Tongue (tissue), 2 donors: ENCODE measurements around the gene GJD2. TPM values are rescaled to one million over a fixed set of nuclear protein-coding genes. Genes with fewer than 3 reads are reported as not detected.

Experiments used
- DNase-seq: peaks from one replicate; pipeline ENCODE4 v3.0.0-alpha.2; 2015
- total RNA-seq: library from RNA; depleted of rRNA; stranded (reverse); fragments of >200 nt; gene quantifications from one replicate; pipeline ENCODE4 v1.2.3, GENCODE V29; 2014

The GJD2 gene
- total RNA-seq, result 0.10 TPM

DNA sequence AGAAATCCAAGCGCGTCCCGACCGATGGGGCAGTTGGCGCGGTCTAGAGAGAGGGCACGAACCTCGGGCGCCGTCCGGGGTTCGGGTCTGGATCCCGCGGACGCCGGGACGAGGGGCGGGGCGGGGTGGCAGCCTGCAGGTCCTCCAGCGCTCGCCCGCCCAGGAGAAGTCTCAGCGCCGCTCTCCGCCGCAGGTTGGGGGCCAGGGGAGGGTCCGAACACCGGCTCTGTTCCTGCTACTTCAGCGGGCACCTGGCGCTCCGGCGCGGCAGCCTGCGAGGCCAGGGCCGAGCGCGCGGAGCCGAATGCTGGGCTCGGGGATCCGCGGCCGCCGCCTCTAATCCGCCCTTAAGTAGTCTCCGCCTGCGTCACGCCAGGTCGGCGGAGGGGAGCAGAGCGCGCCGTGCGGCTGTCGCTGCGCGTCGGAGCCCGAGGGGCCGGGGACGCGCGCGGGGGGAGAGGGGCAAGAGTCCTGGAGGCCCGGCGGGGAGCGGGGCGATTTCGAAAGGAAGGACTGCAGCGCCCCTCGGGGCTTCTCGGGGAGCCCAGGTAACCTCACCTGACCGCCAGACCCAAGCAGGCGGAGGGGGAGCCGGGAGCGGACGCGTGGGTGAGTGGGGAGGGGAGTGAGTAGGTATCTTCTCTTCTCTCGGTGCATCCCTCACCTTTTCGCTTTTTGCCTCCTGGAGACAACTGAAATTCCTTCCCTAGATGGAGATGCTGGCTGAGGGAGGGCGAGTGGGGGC lies at the start of gene GJD2:
GJD2 (minus strand) TSS at position 325 of the 745 bp plus-strand sequence. CDS start 510 bp downstream, outside the sequence.
- DNase-seq, result peak; percentile 42

DNA sequence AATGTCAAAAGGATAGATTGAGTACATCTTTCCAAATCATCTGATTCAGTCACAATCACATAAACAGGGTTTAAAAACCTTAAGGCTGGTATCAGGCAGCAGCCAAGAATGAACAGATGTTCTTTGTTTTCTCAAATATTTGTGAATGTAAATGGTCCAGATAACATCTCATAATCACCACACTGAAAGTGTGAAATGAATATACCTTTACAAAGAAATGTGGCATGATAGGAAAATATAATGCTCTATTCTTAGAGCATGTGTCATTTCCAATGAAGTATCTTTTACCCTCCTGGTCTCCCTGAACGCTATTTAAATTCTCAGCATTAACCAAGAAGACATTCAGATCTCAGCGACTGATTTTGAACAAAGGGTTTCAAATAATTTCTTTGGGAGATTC lies 49.3 kb upstream of the GJD2 start:
- DNase-seq, result no peak

DNA sequence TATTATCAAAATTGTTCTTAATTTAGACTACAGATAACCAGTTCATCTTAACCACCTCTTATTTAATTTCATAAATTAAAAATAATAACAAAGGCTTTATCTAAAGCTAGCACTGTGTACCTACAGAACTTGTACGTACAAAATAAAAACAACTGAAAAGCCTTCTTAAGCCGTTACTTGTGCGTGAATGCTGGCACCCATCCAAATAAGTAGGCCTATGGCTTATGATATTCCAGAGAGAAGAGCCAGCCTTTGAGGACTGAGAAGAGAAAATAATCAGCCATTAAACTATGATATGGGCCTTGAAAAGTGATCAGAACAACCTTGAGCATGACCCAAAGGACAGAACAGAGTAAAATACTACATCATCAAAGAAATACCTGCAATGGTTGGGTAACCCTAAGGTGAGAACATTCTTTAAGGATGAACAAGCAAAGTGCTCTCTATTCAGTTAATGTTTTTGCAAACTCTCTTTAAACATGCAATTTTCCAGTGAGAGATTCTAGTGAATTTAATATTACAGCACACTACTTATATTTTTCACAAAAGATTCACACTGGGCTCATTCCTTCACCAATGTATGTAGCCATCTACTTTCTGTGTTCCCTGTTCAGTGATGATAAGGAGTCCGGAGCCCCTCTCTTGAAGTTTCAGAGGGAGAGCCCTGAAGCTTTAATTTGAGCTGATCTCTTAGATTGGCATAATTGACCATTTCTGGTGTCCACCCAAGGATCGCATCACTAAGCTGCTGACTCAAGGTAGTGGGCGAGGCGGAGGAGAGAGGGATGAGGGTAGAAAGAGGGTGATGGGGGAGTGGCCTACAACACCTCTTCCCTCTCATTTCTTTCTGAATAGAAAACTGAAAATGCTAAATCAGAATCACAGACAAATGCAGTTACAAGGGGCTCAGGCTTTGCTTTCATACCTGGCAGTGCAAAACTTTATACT lies 48.3 kb upstream of the GJD2 start:
- peak; percentile 59 for DNase-seq

DNA sequence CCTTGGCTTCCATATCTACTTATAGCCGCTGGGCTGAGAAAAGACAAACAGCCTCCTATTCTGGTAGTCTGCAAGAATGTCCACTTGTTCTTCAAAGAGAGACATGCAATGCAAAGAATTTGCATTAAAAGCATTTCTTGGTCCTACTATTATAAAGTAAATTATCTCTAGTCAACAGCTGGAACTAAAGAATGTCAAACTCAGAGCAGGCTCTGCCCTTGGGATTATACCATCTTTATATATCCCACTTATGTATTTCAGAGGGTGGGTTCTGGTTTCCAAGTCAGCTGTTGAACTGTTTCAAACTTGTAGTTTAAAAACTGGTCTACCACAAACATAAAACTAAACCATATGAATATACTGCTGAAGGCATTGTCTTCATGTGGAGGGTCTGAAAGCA lies 47.6 kb upstream of the GJD2 start:
- DNase-seq, result peak; percentile 72

DNA sequence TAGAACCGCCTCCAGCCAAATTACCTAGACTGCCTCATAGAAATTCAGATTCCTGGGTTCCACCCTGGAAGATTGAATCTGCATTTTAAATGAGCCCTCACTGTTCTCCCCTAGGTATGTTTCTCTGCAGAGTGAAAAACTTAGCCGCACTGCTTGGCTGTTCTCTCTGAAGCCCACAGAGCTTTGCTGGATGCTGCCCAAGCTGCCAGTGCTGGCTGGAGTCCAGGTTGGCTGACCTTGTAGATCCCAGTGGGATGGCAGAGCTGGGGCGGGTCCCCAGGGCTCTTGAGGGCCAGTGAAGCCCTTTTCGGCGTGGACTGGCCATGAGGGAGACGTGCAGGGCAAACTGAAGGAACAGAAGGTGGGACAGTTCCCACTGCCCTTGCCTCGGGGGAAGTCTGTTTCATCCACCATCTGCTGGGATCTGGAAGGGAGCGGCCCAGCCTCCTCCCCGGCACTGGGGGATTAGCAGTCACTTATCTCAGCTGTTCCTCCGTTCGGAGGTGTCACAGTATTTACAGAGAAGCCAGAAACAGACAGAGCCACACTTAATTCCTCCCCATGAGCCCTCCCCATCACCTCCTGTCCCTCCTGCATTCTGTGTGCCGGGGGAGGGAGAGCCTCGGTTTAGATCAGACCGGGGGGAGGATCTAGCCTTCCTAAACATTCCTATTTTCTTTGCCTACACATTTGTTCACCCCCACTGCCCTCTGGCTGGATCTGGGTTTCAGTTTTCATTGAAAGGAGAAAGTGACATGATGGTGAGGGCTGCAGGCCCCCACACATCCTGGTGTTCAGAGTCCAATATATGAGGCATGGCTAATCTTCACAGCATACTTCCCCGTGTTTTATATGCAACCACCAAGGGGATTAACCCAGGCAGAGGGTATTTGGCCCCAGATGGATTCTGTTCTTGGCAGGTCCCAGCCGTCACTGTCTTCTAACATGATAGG lies 44.6 kb upstream of the GJD2 start:
- DNase-seq, result peak; percentile 94

DNA sequence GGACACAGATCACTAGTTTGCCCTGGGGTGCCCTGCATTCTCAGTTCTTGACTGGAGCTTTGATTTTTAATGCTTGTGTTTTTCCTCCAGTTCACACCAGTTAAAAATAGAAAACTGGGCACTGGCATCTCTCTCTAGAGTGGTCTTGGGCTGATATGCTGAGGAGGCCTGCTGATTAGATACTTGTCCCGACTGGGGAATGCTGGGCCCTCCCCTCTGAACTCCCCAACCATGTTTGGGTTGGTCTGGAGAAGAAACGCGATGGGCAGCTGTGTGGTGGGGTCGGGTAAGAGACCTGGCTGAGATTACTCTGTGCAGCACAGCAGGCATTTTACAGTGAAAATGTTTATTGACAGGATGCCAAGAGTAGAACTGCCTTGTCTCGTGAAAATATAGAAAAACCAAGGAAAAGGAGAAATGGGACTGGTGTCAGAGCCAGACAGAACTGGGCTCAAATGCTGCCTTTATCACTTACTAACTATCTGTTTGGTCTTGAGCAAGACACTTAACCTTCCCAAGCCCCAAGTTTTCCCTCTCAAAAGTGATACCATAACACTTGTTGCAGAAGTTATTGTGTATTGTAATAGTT lies 42.1 kb upstream of the GJD2 start:
- peak; percentile 70 for DNase-seq

DNA sequence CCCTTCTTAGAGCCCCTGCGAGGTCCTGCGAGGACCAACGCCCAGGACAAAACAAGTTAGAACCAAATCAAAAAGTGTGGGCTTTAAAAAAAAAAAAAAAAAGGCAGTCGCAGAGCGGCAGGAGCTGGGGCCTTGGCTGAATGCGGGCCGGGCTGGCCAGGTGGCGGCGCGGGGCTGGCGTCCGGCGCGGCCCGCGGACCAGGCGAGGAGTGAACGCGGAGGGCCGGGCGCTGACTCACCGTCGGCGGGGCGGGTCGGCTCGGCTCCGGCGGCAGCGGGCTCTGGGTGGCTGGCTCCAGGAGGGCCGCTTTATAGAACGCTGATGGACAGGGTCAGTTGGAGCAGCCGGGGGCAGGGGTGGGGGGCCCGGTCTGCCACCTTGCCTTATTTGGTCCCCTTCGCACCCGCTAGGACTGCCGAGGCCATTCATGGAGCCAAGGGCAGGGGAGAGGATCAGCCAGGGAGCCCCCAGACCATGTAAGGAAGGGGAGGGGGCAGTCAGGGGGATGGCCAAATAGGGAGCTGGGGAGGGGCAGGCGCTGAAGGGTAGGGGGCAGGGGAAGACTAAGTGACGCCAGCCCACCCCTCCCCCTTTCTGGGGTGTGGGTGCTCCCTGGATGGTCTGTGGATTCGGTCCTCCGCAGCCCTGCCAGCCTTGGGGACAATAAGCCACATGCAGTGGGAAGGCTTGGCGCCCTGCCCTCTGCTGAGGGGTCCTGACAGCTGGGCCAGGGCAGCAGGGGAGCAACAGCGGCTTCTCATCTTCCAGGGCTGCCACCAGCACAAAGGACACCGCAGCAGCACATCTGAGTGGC lies 40.7 kb upstream of the GJD2 start, which contains the start of gene ACTC1:
ACTC1 (minus strand) TSS at position 283 of the 815 bp plus-strand sequence. CDS start 741 bp downstream, outside the sequence.
- DNase-seq, result peak; percentile 96

DNA sequence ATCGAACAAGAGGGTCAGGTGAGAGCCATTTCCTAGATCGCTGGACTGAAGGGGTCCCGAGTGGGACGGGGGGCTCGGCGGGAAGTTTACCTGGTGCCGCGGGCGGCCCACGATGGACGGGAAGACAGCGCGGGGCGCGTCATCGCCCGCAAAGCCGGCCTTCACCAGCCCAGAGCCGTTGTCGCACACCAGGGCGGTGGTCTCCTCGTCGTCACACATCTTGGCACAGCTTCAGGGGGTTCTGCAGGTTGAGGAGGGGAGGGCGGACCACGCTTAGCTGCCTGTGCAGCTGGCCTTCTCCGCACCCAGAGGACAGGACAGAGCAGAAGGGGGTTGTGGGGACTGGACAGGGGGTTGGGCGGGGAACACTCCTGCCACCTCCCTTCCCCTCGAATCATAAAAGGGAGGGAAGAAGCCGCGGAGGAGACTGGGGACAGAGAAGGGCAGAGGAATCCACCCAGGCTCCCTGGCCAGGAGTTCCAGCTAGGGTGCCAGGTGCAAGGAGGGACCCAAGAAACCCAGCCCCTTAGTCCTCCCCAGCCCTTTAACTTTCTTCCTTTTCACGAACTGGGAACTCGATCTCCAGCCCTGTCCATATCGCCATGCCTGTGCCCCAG lies 39.9 kb upstream of the GJD2 start:
- peak; percentile 50 for DNase-seq

DNA sequence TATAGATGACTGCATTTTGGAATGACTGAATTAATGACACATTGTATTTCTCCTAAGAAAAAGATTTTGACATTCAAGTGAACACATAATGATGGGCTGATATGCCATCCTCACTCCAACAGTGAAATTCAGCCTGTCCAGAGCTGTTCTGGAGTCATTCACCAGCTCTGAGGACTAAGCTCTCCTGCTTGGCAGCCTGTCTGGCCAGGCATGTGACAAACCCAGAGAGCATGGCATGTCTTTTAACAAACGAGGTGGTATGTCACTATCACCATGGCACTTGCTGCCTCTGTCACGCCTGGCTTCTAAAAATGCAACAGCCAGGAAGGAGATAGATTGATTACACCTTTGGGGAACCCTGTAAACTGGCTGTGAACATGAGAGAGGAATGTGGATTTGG lies 39.1 kb upstream of the GJD2 start:
- no peak for DNase-seq

DNA sequence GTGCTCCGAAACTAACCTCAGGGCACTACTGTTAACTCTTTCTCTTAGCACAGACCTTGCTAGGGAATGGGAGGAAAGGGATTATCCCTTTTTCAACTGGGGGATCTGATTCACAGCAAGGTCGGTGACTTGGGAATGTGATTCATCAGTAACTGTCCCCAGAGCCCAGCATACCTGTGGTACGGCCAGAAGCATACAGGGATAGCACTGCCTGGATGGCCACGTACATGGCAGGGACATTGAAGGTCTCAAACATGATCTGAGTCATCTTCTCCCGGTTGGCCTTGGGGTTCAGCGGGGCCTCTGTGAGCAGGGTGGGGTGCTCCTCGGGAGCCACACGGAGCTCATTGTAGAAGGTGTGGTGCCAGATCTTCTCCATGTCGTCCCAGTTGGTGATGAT lies 38.3 kb upstream of the GJD2 start:
- no peak for DNase-seq

DNA sequence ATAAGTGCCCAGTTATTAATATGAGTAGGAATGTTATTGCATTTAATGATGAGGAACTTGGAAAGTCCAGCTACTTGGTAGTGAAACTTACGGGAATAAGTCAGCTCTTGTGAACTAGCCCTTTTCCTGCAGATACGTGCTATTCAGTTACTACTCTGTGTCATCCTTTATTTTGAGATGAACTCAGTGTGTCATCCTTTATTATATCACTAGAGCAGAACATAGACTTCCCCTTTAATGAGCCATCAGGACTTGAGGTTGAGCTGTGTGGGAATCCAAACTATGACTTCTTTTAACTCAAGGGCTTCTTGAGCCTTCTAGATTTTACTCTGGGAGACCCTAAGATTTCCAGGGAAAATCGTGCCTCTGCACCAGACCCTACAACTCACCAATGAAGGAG lies 36.9 kb upstream of the GJD2 start:
- DNase-seq, result no peak

DNA sequence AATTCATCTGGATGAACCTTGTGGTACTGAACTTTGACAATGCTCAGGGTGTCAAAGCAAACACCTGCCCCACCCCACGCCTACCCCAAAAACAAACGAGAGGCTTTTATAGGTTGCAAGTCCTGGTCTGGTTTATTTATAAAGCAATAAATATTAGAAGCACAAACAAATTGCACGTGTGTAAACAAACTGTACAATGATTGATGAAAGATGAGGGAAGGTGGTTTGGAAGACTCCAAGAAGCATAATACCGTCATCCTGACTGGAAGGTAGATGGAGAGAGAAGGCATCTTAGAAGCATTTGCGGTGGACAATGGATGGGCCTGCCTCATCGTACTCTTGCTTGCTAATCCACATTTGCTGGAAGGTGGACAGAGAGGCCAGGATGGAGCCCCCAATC lies 35.3 kb upstream of the GJD2 start:
- DNase-seq, result no peak

DNA sequence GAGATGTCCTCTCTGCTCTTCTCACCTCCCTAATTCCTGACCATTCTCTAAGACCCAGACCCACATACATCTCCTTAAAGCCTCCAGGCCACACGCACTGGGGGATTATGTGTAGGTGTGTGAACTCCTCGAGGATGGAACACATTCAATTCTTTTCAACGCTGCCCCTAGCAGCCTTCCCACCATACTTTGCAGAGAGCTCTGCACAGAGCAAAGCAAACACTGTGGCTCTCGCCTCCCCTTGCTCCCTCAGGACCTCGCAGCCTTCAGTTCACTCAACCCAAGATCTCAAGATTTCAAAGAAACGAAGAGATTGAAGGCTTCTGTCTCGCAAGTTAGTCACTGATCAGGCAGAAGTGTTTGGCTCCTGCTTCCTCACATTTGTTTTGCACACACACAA lies 34.5 kb upstream of the GJD2 start:
- peak; percentile 56 for DNase-seq

DNA sequence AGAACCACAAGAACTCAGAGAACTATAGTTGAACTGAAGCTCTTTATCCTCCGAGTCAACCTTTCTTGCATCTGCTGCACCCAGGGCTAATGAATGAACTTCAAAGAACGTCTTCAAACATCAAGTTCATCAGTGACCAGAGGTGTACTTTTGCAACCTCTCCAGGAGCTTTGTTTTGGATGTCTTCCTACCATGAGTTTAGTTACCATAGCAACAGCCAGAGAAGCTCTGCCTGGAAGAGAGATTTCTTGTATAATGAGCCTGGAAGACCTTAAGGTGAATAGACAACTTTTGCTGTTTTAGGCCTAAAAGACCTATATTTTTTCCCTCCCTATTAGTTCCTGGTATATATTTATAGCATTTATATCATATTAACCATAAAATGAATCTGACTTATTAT lies 31.4 kb upstream of the GJD2 start:
- DNase-seq, result no peak

DNA sequence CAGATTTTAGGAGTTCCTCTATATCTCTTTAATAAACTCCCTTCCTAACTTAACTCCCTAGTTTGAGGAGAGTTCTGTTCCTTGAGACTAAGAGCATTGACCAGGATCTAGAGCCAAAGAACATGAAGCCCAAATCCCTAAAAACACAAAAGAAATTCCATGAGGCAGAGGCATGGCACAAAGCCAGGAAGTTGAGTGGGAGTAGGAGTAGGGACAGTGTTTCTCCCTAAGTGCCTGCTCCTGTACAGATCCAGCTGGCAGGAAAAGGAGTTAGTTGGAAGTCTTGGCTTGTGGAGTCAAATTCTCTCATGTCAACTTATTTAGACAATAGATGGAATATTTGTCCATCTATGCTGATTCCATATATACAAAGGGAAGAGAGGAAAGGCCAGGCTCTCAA lies 29.2 kb upstream of the GJD2 start:
- peak; percentile 45 for DNase-seq

DNA sequence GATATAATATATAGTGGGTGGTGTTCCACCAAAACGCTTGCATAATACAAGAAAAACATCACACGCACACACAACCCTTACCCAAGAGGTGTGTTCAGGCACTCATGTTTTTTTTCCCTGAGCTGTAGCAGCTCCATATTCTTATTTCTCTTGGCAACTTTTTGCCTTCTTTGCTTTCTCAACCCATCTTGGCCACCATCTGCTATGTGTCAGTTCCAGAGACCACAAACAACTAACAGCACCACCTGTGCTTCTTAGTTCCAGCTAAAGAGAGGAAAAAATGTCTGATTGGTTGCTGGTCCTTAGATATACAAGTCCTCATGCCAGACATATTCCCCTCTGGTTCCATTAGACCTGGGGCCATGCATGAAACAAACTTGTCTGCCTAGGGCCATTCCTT lies 28.6 kb upstream of the GJD2 start:
- no peak for DNase-seq

DNA sequence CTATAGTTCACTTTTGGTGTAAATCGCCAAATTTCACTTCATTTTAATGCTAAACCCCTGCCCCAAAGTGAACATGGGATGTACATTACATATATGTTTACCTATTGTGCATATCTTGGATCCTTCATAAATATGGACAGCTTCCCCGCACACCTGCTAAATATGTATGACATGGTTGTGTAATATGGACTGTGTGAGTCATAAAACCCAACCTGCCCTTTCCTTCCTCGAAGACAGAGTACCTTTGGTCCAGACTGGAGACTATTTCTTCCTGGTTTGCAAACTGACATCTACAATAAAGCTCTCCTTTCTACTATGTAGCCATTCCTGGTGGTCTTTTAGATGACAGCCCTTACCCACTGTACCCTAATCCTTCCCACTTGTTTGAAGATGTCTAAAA lies 28.1 kb upstream of the GJD2 start:
- DNase-seq, result no peak

DNA sequence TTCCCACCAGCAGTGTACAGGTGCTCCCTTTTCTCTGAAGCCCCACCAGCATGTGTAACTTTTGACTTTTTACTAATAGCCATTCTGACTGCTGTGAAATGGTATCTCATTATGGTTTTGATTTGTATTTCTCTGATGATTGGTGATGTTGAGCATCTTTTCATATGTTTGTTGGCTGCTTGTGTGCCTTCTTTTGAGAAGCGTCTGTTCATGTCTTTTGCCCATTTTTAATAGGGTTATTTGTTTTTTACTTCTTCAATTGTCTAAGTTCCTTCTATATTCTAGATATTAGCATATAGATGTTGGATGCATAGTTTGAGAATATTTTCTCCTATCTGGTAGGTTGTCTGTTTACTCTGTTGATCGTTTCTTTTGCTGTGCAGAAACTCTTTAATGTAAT lies 25.9 kb upstream of the GJD2 start:
- DNase-seq, result no peak

DNA sequence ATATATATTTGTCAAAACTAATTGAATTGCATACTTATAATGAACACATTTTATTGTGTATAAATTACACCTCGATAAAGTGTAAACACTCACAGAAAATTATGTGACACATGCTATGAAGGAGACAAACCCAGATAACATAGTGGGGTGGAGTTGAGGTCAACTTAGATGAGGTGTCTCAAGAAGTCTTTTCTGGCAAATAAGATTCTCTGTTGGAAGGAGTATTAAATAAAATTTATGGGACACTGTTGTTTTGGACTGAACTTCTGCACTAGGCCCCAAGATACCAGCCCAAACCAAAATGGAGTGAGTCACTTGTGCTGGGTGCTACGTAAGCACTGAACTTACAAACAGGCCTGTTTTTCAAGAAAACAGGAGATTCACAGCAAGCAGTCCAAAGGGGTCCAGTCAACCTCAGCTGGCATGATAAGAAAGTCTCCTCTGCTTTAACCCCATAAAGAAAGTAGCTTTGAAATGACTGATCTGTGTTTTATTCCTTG lies 21.9 kb upstream of the GJD2 start:
- DNase-seq, result no peak

DNA sequence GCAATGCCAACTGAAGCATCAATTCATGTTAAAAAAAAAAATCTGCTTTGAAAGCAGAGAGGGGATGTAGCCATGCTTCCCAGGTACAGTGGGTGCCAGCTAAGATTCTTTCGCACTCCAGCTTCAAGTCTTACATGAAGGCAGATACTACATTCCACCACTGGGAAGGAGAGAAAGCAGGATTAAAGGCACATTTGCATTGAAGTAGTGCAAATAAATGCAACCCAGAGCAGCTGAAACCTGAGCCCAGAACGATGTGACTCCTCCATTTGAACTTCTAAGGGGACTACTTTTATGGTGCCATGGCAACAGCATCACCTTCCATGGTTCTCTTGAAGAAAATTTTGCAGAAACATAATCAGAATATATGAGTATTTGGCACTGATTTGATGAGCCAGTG lies 19.1 kb upstream of the GJD2 start:
- DNase-seq, result no peak
